Fibroblast of villous mesenchyme (primary cell): Measurements from ENCODE around the gene ADGRF5. TPM values are rescaled to one million over a fixed set of nuclear protein-coding genes. Genes with fewer than 3 reads are reported as not detected.

Experiments used
- DNase-seq: peaks from one replicate; pipeline ENCODE4 v3.0.0-alpha.2; 2010; ENCODE audit warnings: low read depth
- H3K4me3 ChIP-seq: 2 replicates; pipeline ENCODE4 v1.5.1; 2011; ENCODE audit warnings: low read depth, mild to moderate bottlenecking, low read length
- CTCF ChIP-seq: IDR thresholded peaks from 2 replicates; pipeline ENCODE4 v1.5.1; 2012; ENCODE audit warnings: low read depth, mild to moderate bottlenecking, low read length; ENCODE audit not compliant: insufficient read depth
- total RNA-seq: library from RNA; depleted of rRNA; stranded (reverse); fragments of >200 nt; gene quantifications from 2 replicates; pipeline ENCODE4 v1.2.3, GENCODE V29; 2012

The ADGRF5 gene
- total RNA-seq, 1 donor = 0.86 TPM

DNA sequence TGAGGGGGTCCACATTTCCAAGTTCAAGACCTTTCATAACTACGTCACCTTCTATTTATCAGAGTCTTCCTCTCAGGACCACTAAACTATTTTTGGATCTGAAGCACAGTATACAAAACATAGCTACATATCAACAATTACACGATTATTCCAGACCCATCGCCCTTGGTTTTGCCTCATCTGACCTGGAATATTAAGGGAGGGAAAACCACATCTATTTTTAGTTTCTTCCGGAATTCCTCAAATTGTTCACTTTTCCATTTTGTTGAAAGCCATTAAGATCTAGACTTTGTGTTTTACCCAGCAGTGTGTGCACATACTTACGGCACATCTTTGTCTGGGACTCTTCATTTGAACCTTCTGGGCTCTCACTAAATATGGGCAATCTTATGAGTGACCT lies 12.0 kb upstream of the ADGRF5 start:
- TF ChIP-seq CTCF = no peak
- DNase-seq = no peak
- no peak overlapping the region for H3K4me3 ChIP-seq

DNA sequence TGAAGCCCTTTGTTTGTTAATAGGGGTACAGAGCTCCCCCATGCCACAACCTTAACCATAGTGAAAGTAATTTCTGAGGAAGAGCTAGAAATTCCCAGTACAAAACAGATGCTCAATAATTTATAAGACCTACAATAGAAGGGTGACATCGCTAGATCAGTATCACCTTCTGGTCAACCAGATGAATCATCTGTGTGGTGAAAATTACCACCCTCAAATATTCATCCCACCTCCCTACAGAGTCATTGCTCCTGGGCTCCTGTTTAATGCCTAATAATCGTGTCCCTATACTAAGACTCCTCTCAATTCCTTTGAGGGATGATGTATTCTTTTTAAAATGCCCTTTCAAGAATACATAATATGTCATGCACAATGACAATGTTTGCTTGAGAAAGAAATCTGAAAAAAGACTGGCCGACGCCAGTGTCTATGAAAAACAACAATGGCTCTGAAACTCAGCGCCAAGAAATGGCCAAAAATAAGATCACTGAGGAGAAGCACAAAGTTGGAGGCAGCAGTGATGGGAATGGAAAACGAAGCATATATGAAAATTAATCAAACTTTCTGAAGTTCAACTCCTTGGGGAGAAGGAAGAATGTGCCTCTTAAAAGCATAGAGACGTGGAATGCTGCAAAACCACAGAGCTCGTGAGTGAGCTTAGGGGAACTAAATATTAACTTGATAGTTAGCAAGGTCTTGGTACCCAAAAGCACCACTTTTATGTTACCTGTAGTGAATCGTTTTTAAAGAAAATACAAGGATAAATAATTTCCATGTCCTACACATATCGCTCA lies 11.0 kb upstream of the ADGRF5 start:
- H3K4me3 ChIP-seq = no peak overlapping the region
- peak; percentile 23 for DNase-seq

DNA sequence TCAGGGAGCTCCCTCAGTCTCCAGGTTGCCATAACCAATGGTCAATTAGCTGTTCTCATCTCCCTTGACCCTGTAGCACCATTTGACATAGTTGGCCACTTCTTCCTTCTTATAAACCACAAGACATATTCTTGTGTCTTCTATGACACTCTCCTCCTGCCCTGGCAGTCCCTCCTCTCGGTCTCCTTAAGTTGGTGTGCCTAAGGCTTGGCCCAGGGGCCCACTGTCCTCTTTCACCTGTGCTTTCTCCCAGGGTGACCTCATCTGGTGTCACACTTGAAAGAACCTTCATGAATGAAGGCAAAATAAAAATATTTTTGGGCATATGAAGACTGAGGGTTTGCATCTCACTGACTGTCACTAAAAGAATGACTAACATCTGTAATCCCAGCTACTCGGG lies 9.7 kb upstream of the ADGRF5 start:
- no peak for DNase-seq
- no peak for TF ChIP-seq CTCF

More for the DNA sequence above, 11.0 kb upstream of the ADGRF5 start:
- TF ChIP-seq CTCF = no peak

DNA sequence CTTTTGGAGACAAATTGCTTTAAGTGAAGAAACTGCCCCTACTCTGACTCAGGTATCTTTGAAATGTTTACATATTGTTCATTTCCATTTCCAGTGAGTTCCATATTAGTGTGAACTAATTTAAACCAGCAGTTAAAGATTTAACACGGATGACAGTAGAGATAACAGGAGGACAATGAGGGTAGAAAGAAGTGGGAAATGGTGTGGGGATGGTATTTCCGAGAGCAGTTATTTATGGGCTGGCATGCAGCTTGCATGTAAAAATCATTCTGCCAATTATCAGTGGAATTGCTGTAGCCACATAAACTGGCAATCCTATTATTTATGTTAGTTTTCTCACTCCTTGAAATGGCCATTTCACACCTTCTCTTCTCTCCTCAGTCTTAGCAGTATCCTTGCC lies 8.6 kb upstream of the ADGRF5 start:
- no peak for TF ChIP-seq CTCF
- H3K4me3 ChIP-seq = no peak overlapping the region
- DNase-seq = no peak

More for the DNA sequence above, 9.7 kb upstream of the ADGRF5 start:
- no peak overlapping the region for H3K4me3 ChIP-seq

DNA sequence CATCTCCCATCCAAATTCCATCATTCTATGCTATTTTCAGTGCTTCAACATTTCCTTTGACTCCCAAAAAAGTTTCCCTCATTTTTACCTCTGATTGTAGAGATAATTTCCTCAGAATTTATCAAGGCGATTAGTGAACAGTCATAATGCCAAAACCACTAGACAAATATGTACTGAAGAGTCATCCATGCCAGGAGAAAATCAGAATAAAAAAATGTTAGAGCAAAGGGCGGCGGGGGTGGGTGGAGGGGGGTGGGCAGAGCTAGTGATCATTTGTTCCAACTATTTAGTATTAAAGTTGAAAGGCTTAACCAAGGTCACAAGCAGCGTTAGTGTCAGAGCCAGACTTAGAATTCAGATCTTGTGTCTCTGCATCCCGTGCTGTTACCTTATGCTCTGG lies 5.3 kb upstream of the ADGRF5 start:
- no peak overlapping the region for H3K4me3 ChIP-seq
- TF ChIP-seq CTCF = no peak
- no peak for DNase-seq

GRCh38 chr6:46926481-46926880 lies 4.7 kb upstream of the ADGRF5 start:
- no peak for DNase-seq
- H3K4me3 ChIP-seq = no peak overlapping the region

More at GRCh38 chr6:46926481-46926880, 4.7 kb upstream of the ADGRF5 start:
- TF ChIP-seq CTCF = no peak
